Fibroblast of skin of left biceps (primary cell): ENCODE data around the gene ZC3H14.
"Not testable (repeated sequence)": the region's sequence is repeated elsewhere in the genome, so short reads cannot be mapped to it uniquely, and the experiment has no call there.

Experiments
- DNase-seq, 2 experiments: peaks; one replicate each; pipeline ENCODE4 v3.0.0-alpha.2; 2013; ENCODE audit warnings: low read depth in 2 of 2

ZC3H14 gene

GRCh38 chr14:88562831-88563686, at the start of gene ZC3H14:
Gene ZC3H14 (plus strand): TSS chr14:88563037. CDS start chr14:88563134, 97 bp downstream.
- peak; percentile 61 to 69 for DNase-seq

- DNase-seq, result no peak
Observed at GRCh38 chr14:88515499-88516221, 47.2 kb upstream of the ZC3H14 start.

- DNase-seq, result no peak
Observed at GRCh38 chr14:88516861-88517357, 45.9 kb upstream of the ZC3H14 start.

GRCh38 chr14:88518592-88519512, 44.0 kb upstream of the ZC3H14 start:
- DNase-seq, result peak; percentile 28 to 39

- DNase-seq, result no peak
Observed at GRCh38 chr14:88519907-88520306, 42.9 kb upstream of the ZC3H14 start.

- DNase-seq, result no peak
Observed at GRCh38 chr14:88521818-88522217, 41.0 kb upstream of the ZC3H14 start.

GRCh38 chr14:88522393-88522792, 40.4 kb upstream of the ZC3H14 start:
- DNase-seq, result no peak

- not testable (repeated sequence) for DNase-seq
Observed at GRCh38 chr14:88529889-88530288, 32.9 kb upstream of the ZC3H14 start.

GRCh38 chr14:88533064-88533602, 29.7 kb upstream of the ZC3H14 start:
- DNase-seq, result no peak

GRCh38 chr14:88535149-88535548, 27.7 kb upstream of the ZC3H14 start:
- no peak for DNase-seq

- DNase-seq, result no peak
Observed at GRCh38 chr14:88535813-88536212, 27.0 kb upstream of the ZC3H14 start.

- DNase-seq, result no peak
Observed at GRCh38 chr14:88541324-88541723, 21.5 kb upstream of the ZC3H14 start.

- DNase-seq, result no peak
Observed at GRCh38 chr14:88542857-88543795, 19.7 kb upstream of the ZC3H14 start.

GRCh38 chr14:88545256-88545655, 17.6 kb upstream of the ZC3H14 start:
- DNase-seq, result no peak

GRCh38 chr14:88546621-88547385, 16.0 kb upstream of the ZC3H14 start:
- no peak for DNase-seq

GRCh38 chr14:88547386-88547780, 15.5 kb upstream of the ZC3H14 start:
- no peak for DNase-seq

- no peak for DNase-seq
Observed at GRCh38 chr14:88550078-88550477, 12.8 kb upstream of the ZC3H14 start.

GRCh38 chr14:88551094-88551870, 11.6 kb upstream of the ZC3H14 start:
- DNase-seq, result peak; percentile 59 to 62

GRCh38 chr14:88551980-88552431, 10.8 kb upstream of the ZC3H14 start:
- no peak for DNase-seq
